ENCODE data around the gene PIEZO1.

Gene PIEZO1

DNA sequence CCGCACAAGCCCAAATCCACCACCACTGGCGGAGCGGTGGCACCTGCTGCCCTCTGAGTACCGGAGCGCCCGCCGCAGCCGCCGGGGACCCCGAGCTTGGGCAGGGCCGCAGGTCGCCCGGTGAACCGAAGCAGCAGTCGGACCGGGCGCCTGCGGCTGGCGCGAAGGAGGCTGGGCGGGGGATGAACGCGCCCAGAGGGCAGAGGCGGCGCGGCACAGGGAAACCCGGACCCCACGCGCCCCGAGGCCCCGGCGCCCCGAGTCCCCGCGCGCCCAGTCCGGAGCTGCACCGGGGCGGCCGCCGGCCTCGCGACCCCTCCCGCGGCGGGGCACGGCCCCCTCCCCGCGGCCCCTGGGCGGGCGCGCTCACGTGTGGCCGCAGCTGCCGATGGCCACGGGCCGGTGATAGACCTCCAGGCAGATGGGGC is 79.2 kb downstream of the PIEZO1 start:
- Histone ChIP-seq H2BK5ac (ENCODE audit: low read depth, low read length, poor library complexity) (no peak overlapping the region), H3K4ac (ENCODE audit: low read depth, low read length) (no peak overlapping the region), H3K14ac (ENCODE audit: low read length) (peak overlapping the region; percentile 64), H3K4me2 (ENCODE audit: low read length) (peak overlapping the region; percentile 87), H3K27ac (ENCODE audit: low read depth, low read length) (no peak overlapping the region), H3K9me3 (ENCODE audit: insufficient read depth, low read depth, low read length) (no peaks in the 10 kb centered on the region), H3K79me2 (ENCODE audit: control insufficient read depth, insufficient read depth, low read length, poor library complexity) (no peaks in the 10 kb centered on the region), H3K27me3 (ENCODE audit: insufficient read depth, low read length) (no peaks in the 10 kb centered on the region), H3K23ac (ENCODE audit: low read length) (no peak overlapping the region), H3K36me3 (ENCODE audit: control insufficient read depth in 1 of 2, insufficient read depth in 2 of 2, low read length in 2 of 2) (peaks cover 9 to 12% of the 10 kb centered on the region in 2 experiments), H3K18ac (ENCODE audit: low read length) (peak overlapping the region; percentile 54), H2BK12ac (ENCODE audit: low read length) (no peak overlapping the region), H3K79me1 (ENCODE audit: low read length) (peaks cover 2% of the 10 kb centered on the region), H2BK120ac (ENCODE audit: insufficient read depth, low read length, poor library complexity) (peak overlapping the region; percentile 33), H2AK5ac (ENCODE audit: low read length) (no peak overlapping the region), H3K4me1 (ENCODE audit: control insufficient read depth in 1 of 2, insufficient read depth in 2 of 2, low read length in 2 of 2) (peaks cover 4 to 14% of the 10 kb centered on the region in 2 experiments), H4K12ac (ENCODE audit: low read depth, low read length) (no peak overlapping the region), H2AFZ (ENCODE audit: insufficient read depth, low read length, poor library complexity) (peak overlapping the region; percentile 87), H3K4me3 (ENCODE audit: low read depth, low read length) (peak overlapping the region; percentile 89), H3K9ac (ENCODE audit: low read length) (peak overlapping the region; percentile 82), H4K91ac (ENCODE audit: low read depth, low read length) (no peak overlapping the region), H4K8ac (ENCODE audit: low read depth, low read length) (peak overlapping the region; percentile 75)
- DNase-seq: peak in 1 of 2 donors; percentile 19
- WGBS (ENCODE audit: extremely low coverage, insufficient coverage, insufficient read length): no CpG with 5 or more reads among the region's 57 CpGs

DNA sequence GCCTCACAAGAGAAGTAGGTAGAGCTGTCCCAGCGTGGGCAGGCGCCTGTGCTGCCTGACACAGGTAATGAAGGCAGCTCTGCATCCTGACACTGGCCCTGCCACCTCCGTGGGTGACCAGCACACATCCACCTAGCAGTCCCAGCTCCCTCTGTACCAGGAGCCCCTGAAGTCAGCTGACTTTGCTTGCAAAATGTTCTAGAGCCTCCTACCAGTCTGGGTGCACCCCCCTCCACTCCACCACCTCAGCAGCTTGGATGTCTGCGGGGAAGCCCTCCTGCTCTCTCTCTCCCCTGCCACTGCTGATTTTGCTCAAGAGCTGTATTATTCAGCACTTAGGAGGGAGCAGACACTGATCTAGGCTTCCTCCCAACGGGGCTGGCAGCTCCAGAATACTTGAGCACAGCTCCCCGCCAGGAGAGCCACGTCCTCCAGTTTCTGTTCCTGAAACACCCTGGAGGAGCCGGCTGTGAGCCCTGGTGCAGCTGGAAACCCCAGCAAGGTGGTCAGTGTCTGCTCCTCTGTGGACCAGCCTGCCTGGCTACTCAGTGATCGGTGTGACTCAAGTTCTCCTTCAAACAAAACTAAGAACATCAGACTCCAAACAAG is 79.8 kb downstream of the PIEZO1 start:
- Histone ChIP-seq H3K18ac (ENCODE audit: low read length) (no peak overlapping the region), H3K23ac (ENCODE audit: low read length) (no peak overlapping the region), H4K12ac (ENCODE audit: low read depth, low read length) (no peak overlapping the region), H3K27me3 (ENCODE audit: insufficient read depth, low read length) (no peaks in the 10 kb centered on the region), H2BK12ac (ENCODE audit: low read length) (no peak overlapping the region), H3K4me1 (ENCODE audit: control insufficient read depth in 1 of 2, insufficient read depth in 2 of 2, low read length in 2 of 2) (peaks cover 4 to 14% of the 10 kb centered on the region in 2 experiments), H3K4me2 (ENCODE audit: low read length) (peak overlapping the region; percentile 87), H3K9ac (ENCODE audit: low read length) (no peak overlapping the region), H3K36me3 (ENCODE audit: control insufficient read depth in 1 of 2, insufficient read depth in 2 of 2, low read length in 2 of 2) (peaks cover 7 to 10% of the 10 kb centered on the region in 2 experiments), H3K9me3 (ENCODE audit: insufficient read depth, low read depth, low read length) (no peaks in the 10 kb centered on the region), H3K4ac (ENCODE audit: low read depth, low read length) (no peak overlapping the region), H3K79me1 (ENCODE audit: low read length) (peaks cover 2% of the 10 kb centered on the region), H3K79me2 (ENCODE audit: control insufficient read depth, insufficient read depth, low read length, poor library complexity) (no peaks in the 10 kb centered on the region), H3K4me3 (ENCODE audit: low read depth, low read length) (no peak overlapping the region), H2BK120ac (ENCODE audit: insufficient read depth, low read length, poor library complexity) (no peak overlapping the region), H4K91ac (ENCODE audit: low read depth, low read length) (no peak overlapping the region), H3K27ac (ENCODE audit: low read depth, low read length) (no peak overlapping the region), H4K8ac (ENCODE audit: low read depth, low read length) (no peak overlapping the region), H2AFZ (ENCODE audit: insufficient read depth, low read length, poor library complexity) (no peak overlapping the region), H2AK5ac (ENCODE audit: low read length) (no peak overlapping the region), H2BK5ac (ENCODE audit: low read depth, low read length, poor library complexity) (no peak overlapping the region), H3K14ac (ENCODE audit: low read length) (no peak overlapping the region)
- no CpG with 5 or more reads among the region's 9 CpGs for WGBS (ENCODE audit: extremely low coverage, insufficient coverage, insufficient read length)
- DNase-seq: peak in 1 of 2 donors; percentile 13

DNA sequence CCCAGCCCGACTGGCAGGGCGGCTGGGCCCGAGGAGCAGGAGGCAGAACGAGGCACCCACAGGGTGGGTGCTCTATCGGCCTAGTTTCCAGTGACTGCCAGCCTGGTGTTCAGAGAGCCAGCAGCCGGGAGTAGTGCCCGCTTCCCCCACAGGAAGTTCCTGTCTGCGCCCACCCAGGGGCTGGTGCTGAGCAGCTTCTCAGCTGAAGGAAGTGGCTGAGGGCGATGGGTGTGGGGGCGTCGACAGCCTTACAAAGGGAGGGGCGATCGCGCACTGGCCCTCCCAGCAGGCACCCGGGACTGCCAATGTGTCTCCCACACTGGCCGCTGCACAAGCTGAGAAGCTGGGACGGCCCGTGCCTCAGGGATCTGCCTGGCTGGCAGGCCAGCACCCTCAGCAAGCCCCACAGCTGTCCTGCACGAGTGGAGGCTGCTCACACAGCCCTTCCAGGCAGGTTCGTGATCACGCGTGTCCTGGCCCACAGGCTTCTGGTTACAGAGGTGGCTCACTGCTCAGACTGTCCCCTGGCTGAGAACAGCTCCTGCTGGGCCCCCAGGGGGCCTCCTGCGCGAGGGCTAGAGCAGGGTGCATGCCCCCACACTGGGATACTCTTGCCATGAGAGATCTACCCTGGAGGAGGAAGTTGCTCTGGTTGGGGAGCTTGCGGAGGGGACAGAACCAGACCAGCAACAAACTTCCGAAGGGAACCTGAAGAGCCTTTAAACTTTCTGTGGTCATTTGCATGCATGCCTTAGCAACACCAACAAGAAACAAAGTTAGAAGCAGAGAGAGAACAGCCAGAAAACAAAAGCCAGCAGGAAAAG is 81.3 kb downstream of the PIEZO1 start:
- Histone ChIP-seq H3K27ac (ENCODE audit: low read depth, low read length) (no peak overlapping the region), H3K79me2 (ENCODE audit: control insufficient read depth, insufficient read depth, low read length, poor library complexity) (no peaks in the 10 kb centered on the region), H3K36me3 (ENCODE audit: control insufficient read depth in 1 of 2, insufficient read depth in 2 of 2, low read length in 2 of 2) (peaks cover 13% of the 10 kb centered on the region in 2 experiments), H3K4me3 (ENCODE audit: low read depth, low read length) (no peak overlapping the region), H3K18ac (ENCODE audit: low read length) (no peak overlapping the region), H2AFZ (ENCODE audit: insufficient read depth, low read length, poor library complexity) (no peak overlapping the region), H2BK5ac (ENCODE audit: low read depth, low read length, poor library complexity) (no peak overlapping the region), H2AK5ac (ENCODE audit: low read length) (no peak overlapping the region), H4K12ac (ENCODE audit: low read depth, low read length) (no peak overlapping the region), H3K79me1 (ENCODE audit: low read length) (peaks cover 2% of the 10 kb centered on the region), H3K14ac (ENCODE audit: low read length) (no peak overlapping the region), H2BK120ac (ENCODE audit: insufficient read depth, low read length, poor library complexity) (no peak overlapping the region), H3K27me3 (ENCODE audit: insufficient read depth, low read length) (no peaks in the 10 kb centered on the region), H4K8ac (ENCODE audit: low read depth, low read length) (no peak overlapping the region), H3K4me2 (ENCODE audit: low read length) (no peak overlapping the region), H3K4ac (ENCODE audit: low read depth, low read length) (no peak overlapping the region), H3K9ac (ENCODE audit: low read length) (no peak overlapping the region), H3K9me3 (ENCODE audit: insufficient read depth, low read depth, low read length) (peaks cover 2% of the 10 kb centered on the region), H3K23ac (ENCODE audit: low read length) (no peak overlapping the region), H2BK12ac (ENCODE audit: low read length) (no peak overlapping the region), H3K4me1 (ENCODE audit: control insufficient read depth in 1 of 2, insufficient read depth in 2 of 2, low read length in 2 of 2) (peaks cover 4 to 14% of the 10 kb centered on the region in 2 experiments), H4K91ac (ENCODE audit: low read depth, low read length) (no peak overlapping the region)
- WGBS (ENCODE audit: extremely low coverage, insufficient coverage, insufficient read length): no CpG with 5 or more reads among the region's 26 CpGs
- no peak for DNase-seq

DNA sequence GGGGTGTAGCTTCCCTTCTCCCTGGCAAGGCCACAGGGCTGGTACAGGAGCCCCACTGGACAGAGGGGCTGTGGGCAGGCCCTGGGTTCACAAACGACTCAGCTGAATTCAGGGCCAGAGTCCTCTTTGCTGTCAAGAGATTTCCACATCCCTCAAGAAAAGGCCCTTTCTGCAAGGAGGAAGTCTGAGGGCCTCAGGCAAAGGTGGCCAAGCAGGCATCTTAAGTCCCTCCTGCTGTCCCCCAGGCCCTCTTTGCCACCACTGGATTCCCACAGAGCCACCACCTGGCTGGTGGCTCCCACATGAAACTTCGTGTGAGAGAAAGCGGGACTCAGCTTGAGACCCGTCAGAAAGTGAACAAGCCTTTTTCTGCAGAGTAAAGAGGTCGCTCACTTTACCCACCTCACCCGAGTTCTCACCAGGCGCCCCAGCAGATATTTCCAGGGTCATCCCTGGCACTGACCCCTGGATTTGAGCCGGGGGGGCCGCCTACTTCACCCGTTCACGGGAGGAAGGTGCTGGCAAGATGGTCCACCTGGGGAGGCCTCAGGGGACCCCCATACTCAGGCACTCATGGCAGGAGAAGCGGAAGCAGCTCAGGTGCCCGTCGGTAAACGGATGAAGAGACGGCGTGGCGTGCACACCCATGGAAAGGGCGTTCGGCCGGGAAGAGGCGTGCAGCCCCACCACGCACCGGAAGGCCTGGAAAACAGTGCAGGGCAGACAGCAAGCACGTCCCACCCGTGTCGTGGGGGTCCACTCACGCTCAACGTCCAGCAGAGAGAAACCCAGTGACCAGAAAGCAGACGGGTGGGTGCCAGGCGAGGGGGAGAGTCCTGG is 82.4 kb downstream of the PIEZO1 start:
- no CpG with 5 or more reads among the region's 31 CpGs for WGBS (ENCODE audit: extremely low coverage, insufficient coverage, insufficient read length)
- no peak overlapping the region for H3K4ac ChIP-seq (ENCODE audit: low read depth, low read length)

More for the DNA sequence above, 82.4 kb downstream of the PIEZO1 start:
- no peak overlapping the region for H3K14ac ChIP-seq (ENCODE audit: low read length)
- peaks cover 2% of the 10 kb centered on the region for H3K79me1 ChIP-seq (ENCODE audit: low read length)
- DNase-seq: no peak
- no peak overlapping the region for H4K91ac ChIP-seq (ENCODE audit: low read depth, low read length)
- H2BK12ac ChIP-seq (ENCODE audit: low read length): no peak overlapping the region
- H3K4me1 ChIP-seq (ENCODE audit: control insufficient read depth in 1 of 2, insufficient read depth in 2 of 2, low read length in 2 of 2): peaks cover 4 to 14% of the 10 kb centered on the region in 2 experiments
- H3K27ac ChIP-seq (ENCODE audit: low read depth, low read length): no peak overlapping the region
- no peak overlapping the region for H2BK5ac ChIP-seq (ENCODE audit: low read depth, low read length, poor library complexity)
- H2AK5ac ChIP-seq (ENCODE audit: low read length): no peak overlapping the region
- H3K4me3 ChIP-seq (ENCODE audit: low read depth, low read length): no peak overlapping the region
- H4K8ac ChIP-seq (ENCODE audit: low read depth, low read length): no peak overlapping the region
- H3K27me3 ChIP-seq (ENCODE audit: insufficient read depth, low read length): no peaks in the 10 kb centered on the region
- H3K79me2 ChIP-seq (ENCODE audit: control insufficient read depth, insufficient read depth, low read length, poor library complexity): no peaks in the 10 kb centered on the region
- peaks cover 2% of the 10 kb centered on the region for H3K9me3 ChIP-seq (ENCODE audit: insufficient read depth, low read depth, low read length)
- H4K12ac ChIP-seq (ENCODE audit: low read depth, low read length): no peak overlapping the region
- H3K36me3 ChIP-seq (ENCODE audit: control insufficient read depth in 1 of 2, insufficient read depth in 2 of 2, low read length in 2 of 2): peaks cover 21 to 24% of the 10 kb centered on the region in 2 experiments
- H3K23ac ChIP-seq (ENCODE audit: low read length): no peak overlapping the region
- H2BK120ac ChIP-seq (ENCODE audit: insufficient read depth, low read length, poor library complexity): no peak overlapping the region
- no peak overlapping the region for H3K4me2 ChIP-seq (ENCODE audit: low read length)
- no peak overlapping the region for H3K18ac ChIP-seq (ENCODE audit: low read length)
- no peak overlapping the region for H3K9ac ChIP-seq (ENCODE audit: low read length)
- no peak overlapping the region for H2AFZ ChIP-seq (ENCODE audit: insufficient read depth, low read length, poor library complexity)

All from trophoblast cell (in vitro differentiated cells and primary cell).